Activated naive CD4-positive, alpha-beta T cell treated with anti-CD3 and anti-CD28 coated beads, Interleukin-2, amount 50 U/mL, for 16 hours (primary cell): Measurements from ENCODE around the gene ATP5F1D.
"Not testable (repeated sequence)": the region's sequence is repeated elsewhere in the genome, so short reads cannot be mapped to it uniquely, and the experiment has no call there.

Experiments used
- DNase-seq: peaks from one replicate; pipeline ENCODE4 v3.0.0-alpha.2; 2020

The ATP5F1D gene

GRCh38 chr19:1233115-1233667 lies 8.4 kb upstream of the ATP5F1D start:
- no peak for DNase-seq

- DNase-seq = no peak
Measured at GRCh38 chr19:1234051-1234954, 7.2 kb upstream of the ATP5F1D start.

GRCh38 chr19:1234955-1235380 lies 6.6 kb upstream of the ATP5F1D start:
- DNase-seq = no peak

- DNase-seq = no peak
Measured at GRCh38 chr19:1235625-1236538, 5.7 kb upstream of the ATP5F1D start.

GRCh38 chr19:1236576-1236975 lies 5.0 kb upstream of the ATP5F1D start:
- no peak for DNase-seq

- DNase-seq = no peak
Measured at GRCh38 chr19:1237027-1237659, 4.4 kb upstream of the ATP5F1D start.

GRCh38 chr19:1237754-1238368 lies 3.7 kb upstream of the ATP5F1D start, which contains the start of gene CBARP:
Gene CBARP (minus strand): TSS chr19:1238005. CDS start chr19:1236100, 1,905 bp downstream.
- DNase-seq = peak; percentile 48

GRCh38 chr19:1238369-1239303 lies 2.9 kb upstream of the ATP5F1D start:
- DNase-seq = no peak

- DNase-seq = no peak
Measured at GRCh38 chr19:1239420-1239795, 2.1 kb upstream of the ATP5F1D start.

GRCh38 chr19:1239796-1240737 lies 1.5 kb upstream of the ATP5F1D start:
- peak; percentile 94 for DNase-seq

- DNase-seq = no peak
Measured at GRCh38 chr19:1240925-1241324, 626 bp upstream of the ATP5F1D start.

- DNase-seq = peak; percentile 88
Measured at GRCh38 chr19:1243768-1244692, 2.5 kb downstream of the ATP5F1D start.

GRCh38 chr19:1244693-1245451 lies 3.3 kb downstream of the ATP5F1D start:
- no peak for DNase-seq

- DNase-seq = no peak
Measured at GRCh38 chr19:1245494-1246264, 4.1 kb downstream of the ATP5F1D start.

GRCh38 chr19:1246265-1247087 lies 4.9 kb downstream of the ATP5F1D start:
- not testable (repeated sequence) for DNase-seq

- no peak for DNase-seq
Measured at GRCh38 chr19:1247748-1248138, 6.2 kb downstream of the ATP5F1D start.
